Mammary epithelial cell (primary cell): ENCODE measurements around the gene UFC1.

Source experiments
- CTCF ChIP-seq, 2 donors: IDR thresholded peaks in 1 of 2; conservative IDR thresholded peaks in 1 of 2; 2 replicates each; pipeline ENCODE4 v1.5.1; 2011 to 2012; ENCODE audit warnings: inconsistent platforms in 2 of 2, low read length in 2 of 2, mild to moderate bottlenecking in 2 of 2, control low read depth in 1 of 2, low read depth in 1 of 2; ENCODE audit not compliant: insufficient read depth in 1 of 2; ENCODE audit errors: extremely low read depth in 1 of 2
- EZH2 ChIP-seq: IDR thresholded peaks from 2 replicates; pipeline ENCODE4 v1.6.1; 2012; ENCODE audit warnings: low read length, inconsistent platforms, borderline replicate concordance

DNA sequence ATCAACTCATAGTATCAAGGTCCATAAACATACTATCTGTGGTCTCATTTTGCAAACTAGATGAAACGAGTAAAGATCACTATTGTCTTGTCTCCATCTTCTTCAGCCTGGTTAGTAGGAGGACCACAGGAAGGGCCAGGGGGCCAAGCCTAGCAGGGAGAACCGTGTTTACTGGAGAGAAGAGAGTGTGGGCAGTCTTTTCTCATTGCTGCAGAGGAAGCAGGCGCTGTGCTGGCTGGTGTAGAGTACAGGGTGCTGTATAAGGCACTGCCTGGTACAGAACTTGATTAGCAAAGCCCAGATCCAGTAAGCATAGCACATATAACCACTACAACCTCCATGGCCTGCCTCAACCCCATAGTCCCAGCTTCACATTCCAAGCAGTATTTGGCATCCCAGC, 33.5 kb downstream of the UFC1 start:
- TF ChIP-seq EZH2, result no peak
- no peak for TF ChIP-seq CTCF (conservative IDR thresholded peaks at IDR 0.05 in 1 of 2, IDR thresholded peaks at IDR 0.05 in 1 of 2; ENCODE audit: extremely low read depth in 1 of 2, insufficient read depth in 1 of 2, low read depth in 1 of 2, low read length in 2 of 2)
